Measurements from ENCODE around the gene SERTAD3.

Gene SERTAD3

GRCh38 chr19:40425450-40426287 is 18.5 kb downstream of the SERTAD3 start, which contains the start of gene SERTAD1:
Gene SERTAD1, minus strand, starts transcription at chr19:40425992. Its CDS starts 2,446 bp downstream, at chr19:40423546.
- peak; percentile 89 to 100 (median 100) for DNase-seq

GRCh38 chr19:40424637-40425449 is 19.3 kb downstream of the SERTAD3 start:
- DNase-seq = peak in 10 of 56 donors; percentile 6 to 75 (median 46)

GRCh38 chr19:40423938-40424337 is 20.2 kb downstream of the SERTAD3 start:
- DNase-seq = no peak

- no peak for DNase-seq
These were observed 21.2 kb downstream of the SERTAD3 start for GRCh38 chr19:40422748-40423566.

- DNase-seq = no peak
These were observed 22.0 kb downstream of the SERTAD3 start for GRCh38 chr19:40421993-40422747.

GRCh38 chr19:40420766-40421765 is 23.1 kb downstream of the SERTAD3 start:
- DNase-seq = peak in 55 of 56 donors; percentile 53 to 98 (median 85)

GRCh38 chr19:40420451-40420765 is 23.7 kb downstream of the SERTAD3 start:
- no peak for DNase-seq

GRCh38 chr19:40419780-40420179 is 24.4 kb downstream of the SERTAD3 start:
- no peak for DNase-seq

GRCh38 chr19:40419066-40419612 is 25.0 kb downstream of the SERTAD3 start:
- DNase-seq = no peak

GRCh38 chr19:40418040-40418439 is 26.1 kb downstream of the SERTAD3 start:
- DNase-seq = no peak

- DNase-seq = no peak
These were observed 26.5 kb downstream of the SERTAD3 start for GRCh38 chr19:40417643-40417981.

GRCh38 chr19:40416918-40417642 is 27.1 kb downstream of the SERTAD3 start:
- DNase-seq = no peak

- DNase-seq = no peak
These were observed 28.4 kb downstream of the SERTAD3 start for GRCh38 chr19:40415768-40416167.

GRCh38 chr19:40414542-40415535 is 29.3 kb downstream of the SERTAD3 start:
- DNase-seq = no peak

- DNase-seq = no peak
These were observed 30.8 kb downstream of the SERTAD3 start, which contains the start of gene PRX for GRCh38 chr19:40413291-40413845. Gene PRX, minus strand, starts transcription at chr19:40413378. Its CDS starts 5,446 bp downstream, at chr19:40407932.

- no peak for DNase-seq
These were observed 31.3 kb downstream of the SERTAD3 start for GRCh38 chr19:40412866-40413265.
